DMS 273 (cell line): Measurements from ENCODE around the gene EEFSEC.
A peak's percentile ranks its signal among the peaks of the same experiment; 100 is the strongest.

Experiments
- DNase-seq: peaks from one replicate; lab custom pipeline; 2025; ENCODE audit not compliant: unreplicated experiment; lab: John Stamatoyannopoulos, UW

EEFSEC gene

DNA sequence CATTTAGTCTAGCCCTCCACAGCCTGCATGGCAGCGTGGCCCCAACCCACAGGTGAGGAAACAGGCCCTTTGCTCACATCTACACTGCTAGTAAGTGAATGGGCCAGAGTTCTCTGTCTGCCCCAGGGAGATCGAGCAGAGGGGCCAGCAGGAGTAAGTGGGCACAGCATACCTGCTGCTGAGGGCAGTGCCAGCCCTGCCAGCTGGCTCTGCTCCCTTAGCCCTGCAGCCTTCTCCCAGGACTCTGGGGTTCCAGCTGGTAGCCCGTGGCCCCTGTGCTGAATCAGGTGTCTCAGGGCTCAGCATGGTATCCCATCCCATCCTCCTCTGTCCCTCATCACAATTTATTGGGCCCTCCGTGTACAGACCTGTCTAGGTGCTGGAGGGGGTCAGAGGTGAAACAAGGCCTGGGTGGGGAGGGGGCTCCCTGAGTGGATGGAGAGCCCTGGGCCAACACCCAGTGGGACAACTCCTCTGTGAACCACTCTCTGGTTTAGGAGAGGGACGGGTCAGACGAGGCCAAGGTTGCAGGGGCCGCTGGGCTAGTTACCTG, 211.6 kb downstream of the EEFSEC start:
- no peak for DNase-seq

DNA sequence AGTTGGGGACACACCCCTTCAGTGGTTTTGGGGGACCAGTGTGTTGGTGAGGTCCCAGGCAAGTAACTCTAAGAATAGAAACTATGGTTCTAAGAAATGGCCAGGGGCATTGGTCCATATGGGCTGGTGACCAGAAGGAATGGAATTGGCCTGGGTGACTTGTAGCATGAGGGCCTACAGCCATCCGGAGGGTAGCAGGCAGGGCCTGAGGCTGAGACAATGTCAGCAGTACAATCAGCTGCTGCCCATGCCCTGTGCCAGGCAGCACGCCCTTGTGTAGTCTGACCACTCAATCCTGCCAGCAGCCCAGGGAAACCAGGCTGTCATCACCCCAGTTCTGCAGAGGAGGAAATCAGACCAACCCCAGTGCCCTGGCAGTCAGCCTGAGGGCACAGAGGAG, 212.9 kb downstream of the EEFSEC start:
- DNase-seq, result no peak

DNA sequence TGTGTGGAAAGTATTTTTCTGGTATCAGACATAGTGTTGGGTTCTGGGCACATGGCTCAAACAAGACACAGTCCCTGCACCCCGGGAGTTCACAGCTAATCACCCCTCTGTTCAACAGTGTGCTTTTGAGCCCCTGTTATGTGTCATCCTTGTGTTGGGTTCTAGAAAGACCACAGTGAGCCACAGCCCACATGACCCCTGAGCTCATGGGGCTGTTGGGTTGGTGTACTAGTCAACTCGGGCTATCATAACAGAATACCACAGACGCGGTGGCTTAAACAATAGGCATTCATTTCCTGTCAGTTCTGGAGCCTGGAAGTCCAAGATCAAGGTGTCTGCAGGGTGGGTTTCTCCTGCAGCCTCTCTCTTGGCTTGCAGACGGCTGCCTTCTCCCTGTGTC, 213.4 kb downstream of the EEFSEC start:
- no peak for DNase-seq

DNA sequence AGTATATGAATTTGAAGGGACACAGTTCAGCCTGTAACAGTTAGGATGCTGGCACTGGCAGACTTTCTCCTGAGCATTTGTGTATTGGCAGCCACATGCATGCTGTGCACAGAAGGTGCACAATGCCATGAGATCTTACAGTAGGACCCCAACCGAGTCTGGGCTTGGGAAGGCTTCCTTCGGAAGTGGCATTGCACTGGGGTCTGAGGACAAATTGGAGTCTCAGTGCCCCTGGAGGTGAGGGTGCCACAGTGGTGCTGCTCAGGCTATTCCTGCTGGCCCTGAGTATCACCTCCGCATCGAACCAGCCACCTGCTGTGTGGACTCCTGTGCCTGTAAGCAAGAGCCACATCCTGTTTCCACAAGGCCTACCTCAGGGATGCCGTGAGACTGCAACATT, 213.9 kb downstream of the EEFSEC start:
- DNase-seq, result no peak

DNA sequence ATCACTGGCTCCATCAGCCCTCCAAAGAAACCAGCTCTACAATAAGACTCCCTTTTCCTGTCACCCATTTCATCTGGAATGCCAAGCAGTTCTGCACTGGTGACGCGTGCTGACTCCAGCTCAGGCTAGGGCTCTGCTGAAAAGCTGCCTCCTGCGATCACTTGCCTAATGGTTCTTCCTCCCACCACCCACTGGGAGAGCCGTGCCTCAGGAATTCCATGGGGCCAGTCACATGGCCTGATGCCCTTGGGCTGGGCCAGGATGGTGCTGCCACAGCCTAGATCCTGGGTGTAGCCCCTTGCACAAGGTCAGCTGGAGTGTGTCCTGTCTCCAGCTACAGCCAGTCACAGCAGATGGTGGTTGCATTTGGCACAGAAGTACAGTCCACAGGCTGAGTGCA, 214.5 kb downstream of the EEFSEC start:
- peak; percentile 29 for DNase-seq

DNA sequence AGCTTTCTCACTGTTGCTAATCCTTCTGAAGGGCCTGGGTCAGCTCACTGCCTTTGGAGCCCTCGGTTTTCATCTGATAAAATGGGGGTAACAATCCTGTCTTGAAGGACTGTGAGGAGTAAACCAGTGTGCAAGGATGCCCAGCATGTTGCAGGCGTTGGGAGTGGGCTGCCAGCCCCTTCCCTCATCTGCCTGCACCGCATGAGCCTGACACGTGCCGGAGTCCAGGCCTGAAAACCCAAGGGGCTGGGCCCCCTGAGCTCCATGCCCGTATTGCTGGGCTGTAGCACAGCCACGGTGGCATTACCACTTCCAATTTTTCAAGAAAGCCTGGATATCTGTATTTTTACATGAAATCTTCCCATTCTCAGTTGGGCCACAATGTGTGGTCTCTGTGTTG, 215.3 kb downstream of the EEFSEC start:
- DNase-seq, result no peak

DNA sequence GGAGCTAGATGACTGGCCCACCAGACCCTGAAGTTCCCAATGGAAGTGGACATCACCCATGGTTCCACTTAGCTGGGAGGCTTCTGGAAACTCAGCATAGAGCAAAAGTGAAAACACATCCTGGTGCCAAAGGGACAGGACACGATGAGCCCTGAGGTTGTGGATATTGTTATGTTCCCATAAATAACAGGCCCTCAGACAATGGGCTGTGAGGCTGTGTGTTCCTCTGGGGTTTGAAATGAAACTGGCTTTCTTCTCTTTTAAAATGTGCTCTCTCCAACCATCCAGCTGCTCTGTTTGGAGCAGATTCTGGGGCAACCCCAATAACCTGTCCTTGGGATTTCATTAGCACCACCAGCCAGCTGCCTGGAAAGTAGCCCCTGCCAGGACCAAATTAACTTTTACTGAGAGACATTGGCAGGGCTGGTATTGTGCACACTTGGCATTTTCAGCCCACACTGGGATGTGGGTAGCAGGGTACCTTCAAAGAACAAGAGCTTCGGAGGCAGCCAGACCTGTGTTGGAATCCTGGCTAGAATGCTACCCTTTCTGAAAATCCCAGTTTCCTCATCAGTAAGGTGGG, 215.9 kb downstream of the EEFSEC start:
- peak; percentile 51 for DNase-seq

DNA sequence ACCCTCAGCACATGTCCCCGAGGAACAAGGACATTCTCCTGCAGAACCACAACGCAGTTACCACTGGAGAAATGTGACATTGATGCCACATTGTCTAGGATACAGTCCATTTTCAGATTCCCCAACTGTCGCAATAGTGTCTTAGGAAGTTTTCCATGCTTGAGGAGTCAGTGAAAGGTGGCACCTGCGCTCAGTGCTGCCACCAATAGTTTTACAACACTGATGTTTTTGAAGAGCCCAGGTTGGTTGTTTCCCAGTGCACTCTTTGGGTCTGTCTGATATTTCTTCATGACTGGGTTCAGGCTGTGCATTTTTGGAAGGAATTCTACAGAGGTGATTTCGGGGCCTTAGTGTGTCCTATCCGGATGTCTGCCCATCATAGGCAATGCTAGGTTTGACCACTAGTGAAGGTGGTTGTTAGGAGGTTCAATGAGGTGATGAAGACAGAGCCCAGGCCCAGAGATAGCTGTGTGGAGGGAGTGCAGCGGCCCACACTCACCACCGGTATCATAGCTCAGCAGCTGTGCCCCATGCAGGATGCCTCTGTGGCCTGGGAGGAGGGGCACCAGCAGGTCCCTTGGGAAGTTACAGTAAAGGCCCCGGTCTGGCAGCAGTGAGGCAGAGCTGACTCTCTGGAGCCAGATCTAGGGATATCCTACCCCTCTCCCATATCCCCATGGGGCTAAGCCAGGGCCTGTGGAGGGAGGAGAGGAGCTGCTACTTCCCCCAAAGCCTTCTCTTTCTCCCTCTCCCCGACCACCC, 216.8 kb downstream of the EEFSEC start:
- peak; percentile 63 for DNase-seq

DNA sequence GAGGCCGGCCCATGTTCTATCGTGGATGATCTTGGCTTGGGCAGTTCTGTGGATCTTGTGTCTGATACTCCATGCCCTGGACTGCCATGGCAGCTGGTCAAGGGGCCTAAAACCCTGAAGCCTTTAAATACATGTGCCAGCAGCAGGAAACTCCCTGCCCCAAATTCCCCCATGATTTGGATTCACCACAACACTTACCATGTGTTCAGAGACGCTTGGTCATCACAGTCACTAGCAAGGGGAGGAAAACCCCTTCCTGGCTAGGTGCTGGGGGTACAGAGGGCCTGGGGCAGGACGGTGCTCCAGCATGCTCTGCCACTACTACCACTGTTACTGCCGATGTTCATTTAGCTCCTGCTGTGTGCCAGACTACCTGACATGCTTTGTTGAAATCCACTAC, 219.0 kb downstream of the EEFSEC start:
- DNase-seq, result no peak

DNA sequence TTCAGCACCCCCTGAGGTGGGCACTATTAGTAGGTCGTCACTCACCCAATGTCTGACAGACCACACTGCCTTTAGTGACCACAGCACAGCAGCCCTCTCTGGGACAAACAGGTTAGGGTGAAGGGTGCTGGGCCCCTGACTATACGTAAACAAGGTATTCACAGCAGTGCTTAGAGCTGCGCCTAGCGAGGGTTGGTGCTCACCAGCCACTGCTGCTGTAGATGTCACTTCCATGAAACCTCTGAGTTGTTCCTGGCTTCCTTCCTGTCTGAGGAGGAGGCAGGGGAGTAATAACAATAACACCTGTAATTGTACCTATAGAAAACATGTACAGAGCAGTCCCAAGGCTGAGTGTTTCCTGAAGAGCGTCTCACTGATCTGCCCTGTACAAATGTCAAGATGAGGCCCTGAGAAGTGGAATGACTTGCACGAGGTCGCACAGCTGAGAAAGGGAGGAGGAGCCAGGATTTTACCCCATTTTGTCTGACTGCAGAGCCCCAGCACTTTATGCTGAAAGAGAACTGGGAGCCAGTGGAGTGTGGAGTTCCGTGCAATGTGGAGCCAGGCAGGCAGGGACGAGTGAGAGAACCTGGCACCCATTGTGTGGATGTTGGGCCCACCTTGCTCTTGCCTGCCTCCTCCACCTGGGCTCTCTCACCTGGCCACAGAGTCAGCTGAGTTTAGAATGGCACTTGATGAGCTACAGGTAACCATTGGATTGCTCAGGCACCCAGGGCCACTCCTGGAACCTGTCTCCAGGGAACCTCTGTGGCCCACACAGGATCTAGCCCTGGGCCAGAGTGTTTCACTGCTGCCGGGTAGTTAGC, 219.6 kb downstream of the EEFSEC start:
- DNase-seq, result no peak

DNA sequence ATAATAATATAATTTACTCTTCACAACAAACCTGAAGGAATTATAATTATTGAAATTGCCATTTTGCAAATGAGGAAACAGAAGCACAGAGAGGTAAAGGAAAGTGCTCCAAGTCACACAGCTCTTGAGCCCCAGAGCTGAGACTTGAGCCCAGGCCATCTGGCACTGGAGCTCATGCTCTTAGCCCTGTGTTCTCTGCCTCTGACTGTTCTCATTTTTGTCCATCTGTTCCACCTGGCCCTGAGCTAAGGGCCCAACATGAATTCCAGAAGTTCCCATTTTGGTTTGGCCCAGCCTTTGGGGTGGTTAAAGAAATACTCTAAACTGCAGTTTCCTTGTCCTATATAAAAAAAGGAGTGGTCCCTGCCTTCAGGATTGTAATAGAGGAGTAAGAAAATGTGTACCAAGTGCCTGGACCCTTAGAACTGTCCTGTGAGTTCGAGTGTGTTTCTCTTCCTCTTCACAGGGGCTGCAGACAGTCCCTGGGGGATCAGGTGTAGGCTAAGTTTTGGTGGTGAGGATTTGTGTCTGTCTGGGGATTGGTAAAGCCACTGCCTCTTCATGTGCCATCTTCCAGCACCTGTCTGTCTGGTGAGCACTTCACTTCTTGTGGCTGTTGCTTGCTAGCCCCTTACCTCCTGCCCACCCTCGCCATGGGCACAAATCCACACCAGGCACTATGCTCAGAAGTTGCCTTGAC, 221.6 kb downstream of the EEFSEC start:
- peak; percentile 84 for DNase-seq

DNA sequence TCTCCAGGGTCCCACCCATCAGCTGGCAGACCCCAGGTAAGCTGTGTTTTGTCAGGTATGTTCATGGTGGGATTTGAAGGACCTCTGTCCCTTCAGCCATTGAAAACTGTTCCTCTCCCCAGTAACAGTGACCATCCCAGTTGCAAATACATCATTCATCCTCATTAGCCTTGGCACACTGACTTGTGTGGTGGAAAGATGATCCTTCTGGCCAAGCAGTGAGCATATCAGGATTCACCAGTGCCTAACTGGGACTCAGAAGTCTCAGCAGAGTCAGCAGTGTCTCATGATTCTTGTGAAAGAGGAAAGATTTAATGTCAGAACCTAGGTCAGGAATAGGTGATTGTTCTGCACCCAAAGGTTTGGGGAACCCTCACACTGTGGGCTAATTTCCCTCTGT, 223.2 kb downstream of the EEFSEC start:
- DNase-seq, result peak; percentile 42

DNA sequence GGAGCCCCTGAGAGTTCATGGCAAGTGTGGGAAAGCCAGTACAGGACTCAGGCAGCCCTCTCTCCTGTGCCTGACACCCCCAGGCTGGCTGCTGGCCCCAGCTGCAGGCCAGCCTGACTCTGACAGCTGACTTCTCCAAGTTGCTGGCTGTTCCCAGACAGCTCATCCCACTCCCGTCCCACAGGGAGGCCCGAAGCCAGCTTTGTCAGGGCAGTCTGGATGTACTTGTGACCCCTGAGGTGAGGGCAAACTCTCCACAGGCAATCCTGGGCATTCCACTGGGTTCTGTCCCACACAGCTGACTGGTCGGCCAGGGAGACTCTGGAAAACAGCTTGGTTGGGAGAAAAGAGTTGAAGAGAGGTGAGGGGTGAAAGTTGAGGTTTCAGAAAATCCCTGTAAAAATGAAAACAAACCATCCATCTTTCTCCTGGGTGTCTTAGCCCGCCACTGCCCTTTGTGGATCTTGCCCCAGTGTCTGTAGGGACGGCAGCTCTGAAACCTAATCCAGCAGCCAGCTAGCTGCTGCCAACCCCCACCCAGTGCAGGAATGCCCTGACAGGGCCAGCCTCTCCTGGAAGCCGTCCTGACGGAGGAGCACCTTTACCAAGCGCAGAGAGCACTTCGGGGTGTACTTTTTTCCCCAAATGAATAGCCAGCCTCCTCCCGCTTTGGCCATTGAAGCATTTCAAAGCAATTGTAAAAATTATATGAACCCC, 225.5 kb downstream of the EEFSEC start:
- DNase-seq, result peak; percentile 51

DNA sequence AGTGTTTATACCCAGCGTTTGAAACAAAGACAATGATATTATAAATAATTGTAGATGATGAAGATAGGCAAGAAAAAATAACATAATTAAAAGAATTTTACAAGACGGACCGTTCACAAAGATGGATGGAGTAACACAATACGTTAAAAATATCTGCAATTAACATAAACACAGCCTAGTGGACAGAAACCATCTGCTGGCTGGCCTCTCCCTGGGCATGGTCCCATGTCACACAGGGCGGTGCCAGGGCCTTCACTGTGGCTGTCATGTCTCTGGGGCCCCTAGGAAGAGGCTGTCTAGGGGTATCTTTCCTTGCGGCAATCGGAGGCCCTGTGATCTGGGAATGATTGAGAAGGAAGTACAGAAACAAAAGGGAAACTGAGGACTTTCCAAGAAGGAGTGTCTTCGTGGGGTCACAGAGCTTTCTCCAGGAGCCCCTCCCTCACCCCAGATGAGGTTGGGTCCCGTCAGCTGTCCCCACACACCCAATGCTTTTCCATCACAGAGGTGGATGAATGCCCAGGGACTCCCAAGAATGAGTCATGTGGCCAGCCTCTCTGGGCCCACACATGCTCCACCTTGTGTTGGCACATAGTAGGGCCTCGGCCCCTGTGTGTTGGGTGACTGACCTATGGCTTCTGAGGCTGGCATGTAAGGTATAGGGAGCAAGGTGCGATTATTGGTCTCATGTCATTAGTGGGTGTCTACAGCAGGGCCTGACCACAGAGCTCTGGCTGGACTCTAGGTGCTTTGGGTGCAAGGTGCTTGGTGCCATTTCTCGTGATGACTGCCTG, 226.3 kb downstream of the EEFSEC start:
- DNase-seq, result no peak

DNA sequence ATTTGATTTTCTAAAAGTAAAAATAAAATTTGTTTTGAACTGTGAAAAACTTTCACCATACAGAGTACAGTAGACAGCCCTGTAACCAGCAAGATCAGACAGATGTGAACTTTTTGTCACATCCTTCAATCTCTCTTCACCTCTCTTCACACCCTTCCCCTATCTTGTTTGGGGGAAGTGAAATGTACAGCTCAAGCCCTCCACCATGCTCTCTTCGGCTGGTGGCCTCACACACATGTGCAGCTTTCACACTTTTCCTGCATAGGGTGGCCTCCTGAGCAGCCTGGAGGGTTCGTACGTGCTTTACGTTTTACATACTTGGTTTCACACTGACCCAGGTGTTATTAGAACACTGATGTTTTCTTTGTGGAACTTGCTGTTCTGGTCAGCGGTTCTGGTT, 227.0 kb downstream of the EEFSEC start:
- DNase-seq, result no peak

DNA sequence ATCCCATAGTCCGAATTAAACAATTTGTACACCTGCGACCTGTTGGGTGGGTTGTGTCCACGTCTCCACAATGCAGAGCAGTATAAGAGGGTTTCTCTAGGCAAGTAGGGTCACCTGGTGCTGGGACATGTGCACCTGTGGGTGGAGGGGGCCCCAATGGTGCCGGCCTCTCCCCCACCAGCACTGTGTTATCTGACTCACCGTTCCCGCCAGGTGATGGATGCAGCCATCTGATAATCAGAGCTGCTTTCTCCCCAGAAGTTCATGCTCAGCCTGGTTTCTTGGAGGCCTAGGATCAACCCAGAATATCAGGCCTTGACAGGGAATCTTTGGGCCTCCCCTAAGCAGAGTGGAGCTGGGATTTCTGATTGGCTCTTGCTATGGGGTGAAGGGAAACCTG, 227.4 kb downstream of the EEFSEC start:
- no peak for DNase-seq

DNA sequence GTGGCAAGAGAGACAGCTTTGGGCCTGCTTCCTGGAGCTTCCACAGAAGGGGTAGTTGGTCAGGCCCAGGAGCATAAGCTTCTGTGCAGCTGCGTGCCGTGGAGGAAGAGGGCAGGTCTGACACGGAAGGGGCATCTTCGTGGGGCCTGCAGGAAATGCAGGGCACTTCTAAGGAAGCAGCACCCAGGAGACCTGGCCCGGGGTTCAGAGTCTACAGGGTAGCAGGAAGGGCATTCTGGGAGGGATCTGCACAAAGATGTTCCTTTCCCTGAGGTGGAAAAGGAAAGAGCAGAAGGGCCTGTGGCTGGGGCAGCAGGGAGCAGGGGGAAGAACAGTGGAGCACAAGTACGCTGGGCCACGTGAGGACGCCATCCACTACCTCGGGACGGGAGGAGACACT, 228.3 kb downstream of the EEFSEC start:
- DNase-seq, result no peak

DNA sequence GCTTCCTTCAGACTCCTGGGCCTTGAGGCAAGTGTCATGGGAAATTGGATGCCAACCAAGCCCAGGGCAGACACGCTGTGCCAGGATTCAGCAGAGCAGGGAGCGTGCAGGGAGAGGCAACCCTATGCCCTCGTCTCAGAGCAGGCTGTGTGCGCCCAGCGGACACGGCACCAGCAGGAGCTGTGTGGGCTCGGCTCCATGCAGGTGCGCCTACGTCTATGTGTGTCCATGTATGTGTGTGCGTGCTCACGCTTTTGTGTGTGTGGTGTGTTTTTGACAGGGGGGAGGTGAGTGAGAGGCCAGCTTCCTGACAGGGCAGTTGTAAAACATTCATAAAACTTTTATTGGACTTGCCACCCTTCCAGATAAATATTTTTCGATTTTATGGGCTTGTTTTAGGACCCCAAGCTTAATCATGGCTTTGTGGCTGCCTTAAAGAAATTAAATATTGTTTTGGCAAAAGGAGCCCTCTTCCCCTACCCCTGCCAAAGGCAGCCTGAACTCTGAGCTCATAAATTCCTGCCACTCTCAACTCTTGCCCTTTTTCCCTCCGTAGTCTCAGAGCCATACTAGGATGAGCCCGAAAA, 229.0 kb downstream of the EEFSEC start:
- DNase-seq, result peak; percentile 51
